Glomerular endothelial cell (primary cell): Measurements from ENCODE around the gene THSD4. TPM values are rescaled to one million over a fixed set of nuclear protein-coding genes. Genes with fewer than 3 reads are reported as not detected.
"Not testable (repeated sequence)": the region's sequence is repeated elsewhere in the genome, so short reads cannot be mapped to it uniquely, and the experiment has no call there.

Experiments used
- DNase-seq: peaks from one replicate; pipeline ENCODE4 v3.0.0-alpha.2; 2011; ENCODE audit warnings: low read depth, low spot score; ENCODE audit errors: extremely low read depth
- total RNA-seq: library from RNA; depleted of rRNA; stranded (reverse); fragments of >200 nt; gene quantifications from 2 replicates; pipeline ENCODE4 v1.2.3, GENCODE V29; 2015

The THSD4 gene
- total RNA-seq, 1 donor from 2014 or later = 110 TPM

GRCh38 chr15:71143373-71144310, 28.4 kb downstream of the THSD4 start:
- no peak for DNase-seq

- no peak for DNase-seq
Measured at GRCh38 chr15:71145648-71146047, 30.4 kb downstream of the THSD4 start.

- no peak for DNase-seq
Measured at GRCh38 chr15:71146580-71146982, 31.3 kb downstream of the THSD4 start.

- no peak for DNase-seq
Measured at GRCh38 chr15:71148048-71148447, 32.8 kb downstream of the THSD4 start.

- DNase-seq = no peak
Measured at GRCh38 chr15:71149646-71150557, 34.6 kb downstream of the THSD4 start.

GRCh38 chr15:71151081-71151480, 35.8 kb downstream of the THSD4 start:
- DNase-seq = no peak

- no peak for DNase-seq
Measured at GRCh38 chr15:71152542-71152941, 37.3 kb downstream of the THSD4 start.

GRCh38 chr15:71153823-71154524, 38.7 kb downstream of the THSD4 start:
- no peak for DNase-seq

- no peak for DNase-seq
Measured at GRCh38 chr15:71154607-71155200, 39.4 kb downstream of the THSD4 start.

- no peak for DNase-seq
Measured at GRCh38 chr15:71155534-71155933, 40.3 kb downstream of the THSD4 start.

- no peak for DNase-seq
Measured at GRCh38 chr15:71160976-71161375, 45.7 kb downstream of the THSD4 start.

- DNase-seq = no peak
Measured at GRCh38 chr15:71162309-71162708, 47.0 kb downstream of the THSD4 start.

- not testable (repeated sequence) for DNase-seq
Measured at GRCh38 chr15:71164606-71165005, 49.3 kb downstream of the THSD4 start.

GRCh38 chr15:71167445-71168165, 52.3 kb downstream of the THSD4 start:
- DNase-seq = no peak

- DNase-seq = no peak
Measured at GRCh38 chr15:71168166-71168834, 53.0 kb downstream of the THSD4 start.

GRCh38 chr15:71170163-71170562, 54.9 kb downstream of the THSD4 start:
- DNase-seq = no peak

- DNase-seq = no peak
Measured at GRCh38 chr15:71171195-71171594, 55.9 kb downstream of the THSD4 start.

GRCh38 chr15:71174360-71174759, 59.1 kb downstream of the THSD4 start:
- DNase-seq = not testable (repeated sequence)
